Activated naive CD4-positive, alpha-beta T cell treated with anti-CD3 and anti-CD28 coated beads, Interleukin-2, amount 50 U/mL, for 16 hours (primary cell): Measurements from ENCODE around the gene ANK3.
"Not testable (repeated sequence)": the region's sequence is repeated elsewhere in the genome, so short reads cannot be mapped to it uniquely, and the experiment has no call there.

Experiments used
- DNase-seq: peaks from one replicate; pipeline ENCODE4 v3.0.0-alpha.2; 2020

Gene ANK3

DNA sequence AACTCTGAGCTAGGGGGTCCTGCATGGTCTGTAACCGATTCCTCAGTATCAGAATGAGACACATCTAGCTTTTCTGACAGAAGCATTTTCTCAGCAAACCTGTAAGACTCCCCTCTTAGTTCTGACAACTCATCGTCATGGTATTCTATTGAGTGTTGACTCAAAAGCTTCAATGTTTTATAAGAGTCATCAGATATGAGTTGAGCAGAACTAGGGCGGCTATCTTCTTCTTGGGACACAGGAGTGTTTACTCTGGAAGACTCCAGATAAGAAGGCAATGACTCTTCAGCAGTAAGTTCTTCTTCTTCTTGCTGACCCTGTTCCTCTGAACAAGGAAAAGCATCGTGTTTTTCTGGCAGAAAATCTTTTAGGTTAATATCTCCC lies 316.3 kb downstream of the ANK3 start:
- DNase-seq, result no peak

DNA sequence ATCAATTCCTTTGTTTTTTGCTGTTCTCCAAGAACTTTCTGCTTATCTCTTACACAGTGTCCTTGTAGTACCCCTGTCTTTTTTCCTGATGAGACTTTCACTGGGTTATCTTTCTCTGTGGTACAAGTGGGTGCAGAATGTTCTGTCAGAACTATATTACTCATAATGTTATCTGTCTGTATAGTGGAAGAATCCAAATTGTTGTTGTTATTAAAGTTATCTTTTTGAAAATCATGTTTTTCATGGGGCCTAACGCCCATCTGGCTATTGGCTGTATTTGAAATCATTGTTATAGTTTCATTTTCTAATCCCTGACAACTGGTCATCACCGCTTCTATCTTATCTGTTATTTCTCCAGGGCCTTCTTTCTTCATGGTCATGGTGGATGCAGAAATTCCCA lies 320.4 kb downstream of the ANK3 start:
- no peak for DNase-seq

DNA sequence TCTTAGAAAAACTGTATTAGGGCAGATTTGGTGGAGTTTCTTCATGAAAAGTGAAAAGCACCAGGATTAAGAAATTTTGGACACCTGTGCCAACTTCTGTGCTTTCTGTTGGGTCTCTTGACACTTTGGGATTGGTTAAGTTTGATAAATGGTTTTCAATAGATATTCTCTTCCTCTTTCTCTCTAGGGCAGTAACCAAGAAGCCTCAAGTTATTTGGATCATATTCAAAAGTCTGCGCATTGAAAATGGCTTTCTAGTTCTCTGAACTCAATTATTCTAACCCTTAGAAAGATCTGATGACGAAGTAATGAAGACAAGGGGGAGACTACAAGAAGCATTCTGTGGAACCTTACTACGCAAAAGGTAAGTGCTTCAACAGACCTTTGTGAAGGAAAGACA lies 339.3 kb downstream of the ANK3 start:
- DNase-seq, result no peak

DNA sequence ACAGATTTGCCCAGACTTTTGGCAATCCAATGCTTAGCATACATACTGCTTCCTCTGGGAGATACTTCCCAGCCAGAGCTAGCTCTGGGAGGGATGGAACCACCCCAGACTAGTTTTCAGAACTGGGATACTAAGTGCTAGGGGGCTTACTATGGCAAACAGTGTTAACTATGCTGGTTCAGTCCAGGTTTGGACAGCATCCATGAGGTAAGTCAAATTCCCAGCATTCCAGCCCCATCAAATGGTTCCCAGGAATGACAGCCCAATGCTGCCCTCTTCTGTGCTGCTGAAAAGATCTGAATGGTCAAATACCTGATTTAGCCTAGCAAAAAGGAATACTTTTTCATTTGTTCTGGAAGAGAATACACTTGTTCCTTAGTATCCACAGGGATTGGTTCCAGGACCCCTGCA lies 341.6 kb downstream of the ANK3 start:
- no peak for DNase-seq

DNA sequence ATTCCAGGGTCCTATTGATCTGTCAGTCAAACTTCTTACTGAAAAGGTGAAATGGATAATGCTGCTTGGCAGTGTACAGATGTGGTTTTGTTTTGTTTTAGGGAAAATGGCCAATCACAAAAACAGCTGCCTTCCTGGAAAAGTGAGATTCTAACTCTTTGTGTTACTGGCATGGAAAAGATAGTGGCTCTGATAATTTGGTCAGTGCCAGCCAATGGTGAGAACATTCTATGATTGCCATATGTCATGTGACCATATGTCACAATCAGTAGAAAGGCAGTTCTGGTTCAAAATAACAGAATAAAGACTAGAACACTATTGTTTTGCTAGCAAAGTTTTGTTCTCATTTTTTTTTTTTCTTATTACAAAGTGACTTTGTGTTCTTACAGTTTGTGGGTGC lies 344.1 kb downstream of the ANK3 start:
- no peak for DNase-seq

DNA sequence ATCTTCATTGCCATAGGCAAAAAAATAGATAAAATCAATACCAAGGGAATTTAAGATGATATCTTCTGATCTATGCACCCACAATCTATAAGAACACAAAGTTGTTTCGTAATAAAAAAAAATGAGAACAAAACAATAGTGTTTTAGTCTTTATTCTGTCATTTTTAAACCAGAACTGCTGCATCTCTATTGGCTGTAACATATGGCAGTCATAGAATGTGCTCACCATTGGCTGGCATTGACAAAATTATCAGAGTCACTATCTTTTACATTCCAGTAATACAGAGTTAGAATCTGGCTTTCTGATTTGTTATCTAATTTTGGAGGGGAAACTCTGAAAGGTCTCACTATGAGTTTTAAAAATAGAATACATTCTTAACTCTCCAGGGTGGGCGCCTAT lies 344.7 kb downstream of the ANK3 start:
- DNase-seq, result no peak

DNA sequence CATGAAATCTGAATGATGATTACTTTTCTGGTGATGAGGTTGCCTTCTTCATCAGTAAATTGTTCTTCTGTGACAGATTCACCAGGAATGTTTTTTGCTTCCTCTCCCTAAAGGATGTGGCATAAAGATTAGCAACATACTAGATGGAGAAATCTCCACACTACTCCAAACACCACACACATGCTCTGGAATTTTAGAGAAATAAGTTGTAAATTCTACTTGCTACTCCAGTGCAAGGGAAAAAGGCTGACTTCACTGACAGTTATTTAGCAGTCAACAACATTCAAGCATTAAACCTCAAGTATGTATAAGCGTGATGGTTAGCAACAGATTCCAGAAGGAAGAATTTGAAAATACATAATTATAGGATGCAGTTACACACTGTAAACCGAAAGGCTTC lies 345.4 kb downstream of the ANK3 start:
- DNase-seq, result no peak

DNA sequence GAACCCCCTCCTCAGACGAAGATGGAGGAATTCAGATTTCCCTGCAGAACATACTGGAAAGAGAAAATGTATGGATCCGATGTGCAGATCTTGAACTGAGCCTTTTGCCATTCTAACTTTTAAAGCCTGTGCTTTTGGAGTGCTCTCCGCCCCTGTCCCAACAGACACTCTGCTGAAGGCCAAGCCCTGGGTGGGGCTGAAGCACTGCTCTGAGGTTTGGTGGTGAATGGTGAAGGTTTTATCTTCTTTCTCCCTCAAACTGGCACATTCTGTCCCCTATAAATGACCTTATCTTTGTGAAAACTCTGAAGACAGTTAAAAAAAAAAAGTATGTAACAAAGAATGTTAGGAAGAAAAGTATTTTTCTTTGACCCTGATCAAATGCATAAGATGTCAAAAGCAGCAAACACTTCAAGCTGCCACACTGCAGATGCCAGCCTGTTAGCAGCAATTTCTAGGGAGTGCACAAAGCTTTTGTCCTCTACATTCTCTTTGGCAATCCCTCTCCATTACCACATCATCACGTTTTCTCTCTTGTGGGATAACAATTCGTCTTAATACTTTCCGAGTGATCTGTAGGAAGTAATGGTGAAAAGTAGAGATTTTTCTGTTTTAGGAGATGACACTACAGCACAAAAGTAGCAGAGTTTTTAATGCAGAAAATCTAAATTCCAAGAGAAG lies 346.0 kb downstream of the ANK3 start:
- DNase-seq, result no peak

DNA sequence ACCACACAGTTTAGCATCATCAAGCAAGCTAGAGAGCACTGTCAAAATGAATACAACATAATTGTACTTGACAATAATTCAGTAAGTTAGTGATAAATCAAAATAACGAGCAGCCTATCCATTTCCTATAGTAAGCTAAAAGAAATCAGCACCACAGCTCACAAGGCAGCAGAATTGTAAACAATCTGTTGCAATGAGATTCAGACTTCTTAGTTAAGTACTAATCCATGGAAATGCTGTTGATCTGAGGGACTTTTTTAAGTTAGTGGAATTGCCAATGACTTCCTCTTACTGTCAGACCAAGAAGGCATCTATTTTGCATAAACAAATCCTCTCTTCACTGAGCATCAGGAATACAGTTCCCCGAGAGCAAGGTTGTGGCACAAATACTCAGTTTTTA lies 346.8 kb downstream of the ANK3 start:
- no peak for DNase-seq

DNA sequence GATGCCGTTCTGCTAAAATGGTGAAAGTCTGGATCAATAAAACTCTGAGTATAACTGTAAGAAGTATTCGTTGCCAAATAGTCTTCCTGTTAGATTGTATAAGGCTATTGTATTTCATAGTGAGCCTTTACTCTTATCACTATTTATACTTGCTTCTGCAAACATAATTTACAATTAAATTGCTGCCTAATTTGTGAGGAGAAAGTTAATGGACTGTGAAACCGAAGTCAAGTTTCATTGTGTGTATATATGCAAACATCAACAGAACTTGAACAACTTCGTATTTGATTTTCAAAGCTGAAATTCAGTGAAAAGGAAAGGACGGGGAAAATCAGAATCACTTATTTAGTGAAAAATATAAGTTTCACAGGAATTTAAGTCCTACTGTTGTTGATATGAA lies 347.4 kb downstream of the ANK3 start:
- no peak for DNase-seq

DNA sequence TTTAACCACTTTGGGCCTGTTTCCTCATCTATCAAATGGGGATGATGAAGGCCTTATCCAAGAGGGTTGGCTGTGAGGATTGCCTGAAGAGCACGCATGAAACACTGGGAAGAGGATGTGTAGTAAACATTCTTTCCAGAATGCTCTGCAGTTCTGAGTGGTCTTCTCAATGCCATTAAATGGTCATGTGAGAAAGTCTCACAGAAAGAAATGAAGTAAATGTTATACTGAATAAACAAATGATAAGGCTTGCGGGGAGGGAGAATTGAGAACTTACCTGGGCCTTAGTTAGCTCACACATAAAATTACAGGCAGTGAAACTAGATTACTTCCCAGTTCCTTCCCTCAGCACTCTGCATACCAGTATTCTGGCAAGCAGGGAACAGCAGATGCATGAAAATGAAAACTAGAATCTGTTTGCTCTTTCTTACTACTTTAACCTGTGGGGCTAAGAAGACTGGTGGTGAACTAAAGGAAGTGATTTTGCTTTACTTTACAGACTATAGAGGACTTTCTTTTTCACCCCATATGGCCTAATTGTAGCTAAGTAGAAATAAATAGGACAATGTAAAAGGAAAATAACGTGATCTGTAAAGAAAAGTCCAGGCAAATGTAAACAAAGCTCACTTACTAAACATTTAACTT lies 348.1 kb downstream of the ANK3 start:
- no peak for DNase-seq

DNA sequence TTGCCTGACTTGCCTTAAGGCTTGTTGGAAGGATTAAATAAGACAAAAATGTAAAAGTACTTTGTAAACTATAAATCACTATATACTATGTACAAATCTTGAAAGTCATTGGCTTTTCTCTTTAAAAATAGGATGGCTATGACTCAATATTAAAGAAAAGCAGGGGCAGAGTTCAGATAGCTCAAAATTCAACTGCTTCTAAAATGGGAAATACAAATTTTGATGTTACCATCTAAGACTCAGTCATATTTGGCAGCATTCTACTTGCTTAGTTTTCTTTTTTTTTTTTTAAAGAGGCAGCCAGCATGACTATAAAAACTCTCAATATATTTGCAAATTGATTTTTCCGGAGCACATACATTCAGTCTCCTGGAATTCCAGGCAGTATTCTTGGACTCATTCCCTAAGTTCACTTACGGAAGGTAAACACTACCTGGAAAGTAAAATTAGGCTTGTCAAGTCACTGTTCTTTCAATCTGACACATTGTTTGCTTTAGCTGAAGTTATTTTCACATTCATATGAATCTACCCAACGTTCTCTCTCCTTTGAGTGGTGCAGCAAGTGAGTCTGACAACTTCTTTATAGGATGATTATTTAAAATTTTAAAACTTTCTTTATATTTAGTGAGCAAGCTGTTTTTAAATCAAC lies 349.5 kb downstream of the ANK3 start:
- DNase-seq, result no peak

DNA sequence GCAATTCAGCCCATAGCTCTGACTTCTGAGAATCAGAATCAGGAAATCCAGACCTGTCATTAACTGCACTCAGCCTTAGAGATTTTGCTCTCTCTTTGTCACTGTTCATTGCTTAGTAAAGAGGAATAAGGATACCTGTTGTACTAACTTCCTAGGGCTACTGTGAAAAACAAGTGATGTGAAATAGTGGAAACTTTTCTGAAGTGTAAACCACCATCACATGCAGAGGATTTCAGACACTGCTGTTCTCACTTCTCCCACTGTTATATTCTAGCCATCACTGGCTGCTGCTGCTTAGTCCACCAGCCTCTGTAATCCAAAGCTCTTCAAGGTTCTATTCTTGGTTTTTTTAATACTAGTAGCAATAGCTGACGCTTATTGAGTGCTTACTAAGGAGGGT lies 353.7 kb downstream of the ANK3 start:
- DNase-seq, result no peak

DNA sequence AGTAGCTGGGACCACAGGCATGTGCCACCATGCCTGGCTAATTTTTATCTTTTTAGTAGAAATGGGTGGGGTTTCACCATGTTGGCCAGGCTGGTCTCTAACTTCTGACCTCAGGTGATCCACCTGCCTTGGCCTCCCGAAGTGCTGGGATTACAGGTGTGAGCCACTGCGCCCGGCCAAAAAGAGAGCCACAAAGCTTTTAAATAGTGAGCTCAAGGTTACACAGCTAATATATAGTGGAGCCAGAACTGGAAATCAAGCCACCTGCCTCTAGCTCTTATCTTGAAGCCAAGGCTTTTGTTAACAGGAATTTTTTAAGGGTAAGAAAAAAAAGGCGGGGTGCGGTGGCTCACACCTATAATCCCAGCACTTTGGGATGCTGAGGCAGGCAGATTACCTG lies 354.3 kb downstream of the ANK3 start:
- not testable (repeated sequence) for DNase-seq

DNA sequence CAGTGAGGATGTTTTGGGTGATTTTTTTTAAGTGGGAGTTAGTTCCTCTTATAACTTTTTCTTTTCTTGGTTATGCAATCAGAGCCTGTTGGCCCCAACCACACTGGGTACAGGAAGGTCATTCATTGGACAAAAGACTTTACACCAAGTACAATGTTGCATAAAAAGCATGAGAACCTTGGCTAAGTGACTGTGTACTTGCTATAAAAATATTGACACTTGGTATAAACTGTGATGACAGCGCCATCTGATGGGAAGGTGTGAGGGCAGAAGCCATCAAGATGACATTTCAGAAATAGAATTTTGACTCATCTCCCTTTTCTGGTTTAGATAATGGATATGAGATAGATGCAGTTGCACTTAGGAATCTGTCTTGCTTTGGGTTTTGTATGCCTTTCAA lies 357.0 kb downstream of the ANK3 start:
- DNase-seq, result peak; percentile 29

DNA sequence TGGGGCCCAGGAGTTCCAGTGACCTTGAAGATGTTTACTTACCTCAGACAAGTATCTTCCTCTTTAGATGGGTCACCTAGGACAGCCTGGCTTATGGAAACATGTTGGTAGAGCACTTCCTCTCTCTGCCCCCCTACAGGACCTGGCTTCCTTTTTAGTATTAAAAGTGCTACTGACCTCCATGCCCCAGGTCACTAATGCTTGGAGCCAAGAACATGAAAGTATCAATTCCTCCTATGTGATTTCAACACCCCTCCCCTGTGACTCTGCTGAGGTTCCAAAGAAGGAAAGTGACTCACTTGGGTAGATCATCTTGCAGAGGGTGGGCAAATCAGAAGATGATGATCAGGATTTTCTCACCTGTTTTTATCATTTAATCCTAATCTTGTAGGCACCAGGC lies 358.0 kb downstream of the ANK3 start:
- no peak for DNase-seq

DNA sequence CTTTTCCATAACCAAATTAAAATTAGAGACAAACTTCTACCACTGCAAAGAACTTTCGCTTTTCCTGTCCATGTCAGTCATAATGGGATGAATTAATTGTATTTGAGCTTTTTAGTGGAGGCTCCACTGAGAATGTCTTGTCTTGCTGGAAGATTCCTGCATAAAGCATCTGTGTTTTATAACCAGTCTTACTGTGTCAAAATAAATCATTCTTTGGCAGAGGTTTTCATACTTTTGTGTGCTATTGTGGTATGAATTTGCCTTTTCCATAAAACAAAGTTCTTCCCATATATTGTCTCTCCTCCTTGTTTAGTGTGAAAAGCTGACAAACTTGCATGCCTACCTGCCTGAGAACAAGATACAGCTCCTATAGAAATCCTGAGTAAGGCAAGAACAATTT lies 358.5 kb downstream of the ANK3 start:
- no peak for DNase-seq

DNA sequence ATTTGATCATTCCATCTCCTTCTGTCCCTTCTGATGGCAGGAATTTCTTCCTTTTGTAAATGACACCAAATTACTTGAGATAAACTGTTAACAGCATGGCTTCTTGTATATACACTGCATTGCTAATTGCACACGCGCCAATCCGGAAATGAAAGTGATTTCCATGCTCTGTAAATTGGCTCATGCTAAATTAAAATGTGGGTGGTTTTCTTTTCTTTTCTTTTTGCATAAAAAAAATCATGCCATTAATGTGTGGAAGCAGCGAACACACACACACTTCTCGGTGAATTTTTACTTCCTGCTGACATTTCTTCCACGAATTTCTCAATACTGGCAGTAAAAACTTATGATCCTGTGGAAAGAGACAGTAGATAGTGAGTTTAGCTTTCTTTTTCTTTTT lies 360.2 kb downstream of the ANK3 start:
- no peak for DNase-seq

DNA sequence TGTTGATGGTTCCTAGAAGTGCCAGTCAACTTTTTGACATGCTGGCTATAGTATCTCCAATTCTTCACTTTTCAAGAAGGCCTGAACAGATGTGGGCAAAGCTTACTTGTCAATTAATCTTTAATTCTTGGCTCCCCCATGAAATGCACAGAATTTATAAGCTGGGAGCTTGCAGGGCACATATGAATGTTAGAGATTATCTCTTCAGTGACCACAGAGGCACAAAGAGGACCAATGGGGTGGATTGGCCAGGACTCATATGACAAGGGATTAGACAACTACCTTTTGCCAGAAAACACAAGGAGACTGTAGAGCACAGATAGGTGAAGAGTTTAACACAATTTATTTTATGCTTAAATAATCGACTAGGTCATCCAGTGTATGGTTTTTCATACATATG lies 361.6 kb downstream of the ANK3 start:
- no peak for DNase-seq

DNA sequence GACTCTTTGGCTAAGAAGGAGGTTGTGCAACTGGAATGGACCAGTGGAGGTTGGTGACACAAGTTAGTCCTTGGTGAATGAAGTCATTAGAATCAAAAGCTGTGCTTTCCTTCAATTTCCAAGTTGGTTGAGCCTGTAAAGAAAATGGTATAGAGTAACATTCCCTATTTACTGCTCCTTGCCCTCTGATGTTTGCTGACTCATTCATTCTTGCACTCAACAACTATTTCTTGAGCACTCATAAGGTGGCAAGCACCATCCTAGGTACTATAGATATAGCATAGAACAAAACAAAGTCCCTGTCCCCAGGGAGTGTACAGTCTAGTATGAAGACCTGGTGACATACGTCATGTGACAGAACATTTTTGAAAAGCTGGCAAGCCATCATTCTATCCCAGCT lies 364.4 kb downstream of the ANK3 start:
- DNase-seq, result no peak

DNA sequence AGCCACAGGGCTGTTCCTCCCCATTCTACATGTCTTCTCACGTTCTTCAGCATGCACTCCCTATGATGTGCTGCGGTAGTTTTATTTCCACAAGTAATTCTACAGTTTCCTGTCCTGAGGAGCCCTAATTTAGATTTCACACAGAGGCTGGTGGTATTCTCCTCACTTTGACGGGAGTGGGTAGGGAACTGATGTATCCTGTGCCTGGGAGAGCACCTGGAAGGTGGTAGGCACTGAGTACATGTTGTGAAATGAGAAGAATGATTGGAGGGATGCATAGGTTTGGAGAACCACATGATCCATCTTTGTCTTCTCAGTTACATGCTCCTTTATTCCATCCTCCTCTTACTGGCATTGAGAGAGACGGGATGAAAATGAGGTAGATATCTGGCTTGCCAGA lies 365.2 kb downstream of the ANK3 start:
- DNase-seq, result no peak

DNA sequence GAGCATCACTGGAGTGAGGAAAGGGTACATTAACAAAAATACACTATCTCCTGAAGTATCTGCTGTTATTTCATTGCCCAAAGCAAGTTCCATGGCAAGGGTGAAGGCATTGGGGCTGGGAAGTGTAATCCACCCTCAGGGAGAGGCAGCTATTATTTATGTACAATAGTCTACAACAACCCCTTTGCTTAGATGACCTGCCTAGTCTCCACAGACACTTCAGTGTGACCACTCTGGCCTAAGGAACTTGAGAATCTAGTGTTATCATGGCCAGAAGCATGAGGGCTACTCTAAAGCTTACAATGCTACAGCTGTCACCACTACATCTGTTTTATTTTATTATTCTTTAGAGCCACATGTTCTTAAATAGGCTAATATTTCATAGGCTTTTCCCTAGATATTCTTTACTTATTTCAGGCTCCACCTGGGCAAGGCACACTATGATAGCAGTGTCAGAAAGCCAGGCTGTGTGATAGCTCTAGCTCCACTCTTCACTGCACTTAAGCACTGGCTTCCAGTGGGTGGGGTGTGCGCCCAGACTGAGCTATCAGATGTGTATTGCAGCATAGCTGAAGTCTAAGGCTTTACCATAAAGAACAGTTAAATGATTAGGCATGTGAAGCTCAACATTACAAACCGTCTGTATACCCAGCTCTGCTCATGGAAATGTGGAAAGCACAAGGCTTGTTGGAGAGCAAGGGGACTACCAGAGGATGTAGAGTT lies 366.4 kb downstream of the ANK3 start:
- no peak for DNase-seq

DNA sequence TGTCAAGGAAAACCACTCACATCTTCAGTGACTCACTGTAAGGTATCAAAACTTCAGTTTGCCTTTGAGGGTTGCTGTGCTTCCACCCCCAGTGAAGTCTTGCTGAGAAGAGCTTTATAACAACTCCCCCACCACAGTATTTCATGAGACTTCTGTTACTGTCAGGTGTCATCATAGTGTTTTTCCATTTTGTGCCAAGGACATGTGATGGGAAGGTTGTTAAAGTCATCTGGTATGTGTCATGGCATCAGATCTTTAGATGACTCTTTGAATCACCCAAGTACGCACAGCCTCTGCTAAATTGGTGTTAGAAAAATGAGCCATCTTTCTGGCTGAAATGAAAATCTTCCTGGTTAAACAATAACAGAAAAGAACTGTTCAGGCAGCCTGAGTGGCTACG lies 368.3 kb downstream of the ANK3 start:
- DNase-seq, result no peak

DNA sequence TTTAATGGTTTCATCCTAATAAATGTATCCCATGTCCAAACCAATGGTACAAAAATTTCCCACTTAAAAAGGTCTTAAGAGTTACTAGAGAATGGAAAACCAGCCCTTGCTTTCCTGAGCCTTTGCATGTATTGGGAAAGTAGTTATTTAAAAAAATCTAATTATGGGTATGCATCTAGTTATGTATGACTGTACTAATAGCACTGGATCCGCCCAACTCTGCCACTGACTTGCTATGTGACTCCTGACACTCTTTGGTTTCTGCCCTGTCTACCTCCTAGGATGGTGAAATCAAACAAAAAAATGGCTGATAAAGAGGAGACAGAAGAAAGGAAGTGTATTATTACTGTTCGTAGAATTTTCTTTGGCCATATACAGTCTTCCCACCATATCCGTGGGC lies 372.9 kb downstream of the ANK3 start:
- DNase-seq, result no peak
